ENCODE data around the gene ATG101. TPM values are rescaled to one million over a fixed set of nuclear protein-coding genes. Genes with fewer than 3 reads are reported as not detected.

Gene ATG101
- total RNA-seq, 1 experiment from 2014 or later, result 183 TPM

DNA sequence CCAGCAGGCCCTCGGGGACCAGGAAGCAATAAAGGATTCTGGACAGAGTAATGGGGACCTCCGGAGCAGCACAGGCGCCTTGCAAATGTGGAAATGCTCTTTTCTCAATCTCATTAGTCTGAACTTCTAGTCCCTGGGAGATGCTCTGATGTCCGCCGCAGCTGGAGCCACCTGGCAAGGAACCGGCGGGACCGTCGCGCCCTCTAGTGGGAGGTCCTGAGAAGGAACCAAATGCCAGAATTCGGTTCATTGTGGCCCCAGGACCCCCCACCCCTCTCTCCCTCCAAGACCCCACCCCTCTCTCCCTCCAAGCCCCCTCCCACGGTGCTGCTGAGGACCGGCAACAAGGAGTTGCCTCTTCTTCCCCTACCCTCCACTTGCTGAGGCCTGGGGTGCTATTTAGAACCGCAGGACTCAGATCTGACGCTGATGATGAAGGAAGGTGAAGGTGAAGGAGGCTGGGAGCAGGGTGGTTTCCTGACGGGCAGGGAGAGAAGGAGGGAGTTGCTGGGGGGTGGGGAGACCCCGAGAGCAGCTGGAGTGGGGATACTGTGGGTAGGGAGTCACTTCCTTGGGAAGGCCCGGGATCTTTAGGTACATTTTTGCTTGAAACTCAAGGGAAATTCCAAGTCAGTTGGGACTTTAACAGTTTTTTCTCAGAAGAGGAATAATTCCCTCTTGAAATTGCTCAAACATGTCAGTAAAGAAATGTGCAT, 52.2 kb downstream of the ATG101 start:
- in situ Hi-C loops (cut with HindIII; ENCODE audit: low pct_unique_long_range_greater_than_20kb, low sequenced_read_pairs), result no loop called here
- DNase-seq (ENCODE audit: low read depth), result peak; percentile 55

DNA sequence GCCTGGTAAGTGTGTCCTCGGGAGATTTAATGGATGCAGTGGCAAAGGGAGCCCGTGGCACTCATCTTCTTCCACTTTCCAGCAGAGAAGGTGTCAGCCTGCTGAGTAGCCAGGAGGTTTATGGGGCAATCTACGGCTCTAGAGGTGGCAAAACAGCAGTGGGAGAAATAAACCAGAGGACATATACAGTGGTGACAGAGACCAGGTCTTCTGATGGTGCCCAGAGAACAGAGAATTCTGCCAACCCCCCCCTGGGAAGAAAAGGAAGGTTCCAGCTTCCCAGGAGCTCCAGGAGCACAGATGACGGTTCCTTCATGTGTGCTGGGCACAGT, 52.7 kb downstream of the ATG101 start:
- in situ Hi-C loops (cut with HindIII; ENCODE audit: low pct_unique_long_range_greater_than_20kb, low sequenced_read_pairs), result no loop called here
- DNase-seq (ENCODE audit: low read depth), result no peak

DNA sequence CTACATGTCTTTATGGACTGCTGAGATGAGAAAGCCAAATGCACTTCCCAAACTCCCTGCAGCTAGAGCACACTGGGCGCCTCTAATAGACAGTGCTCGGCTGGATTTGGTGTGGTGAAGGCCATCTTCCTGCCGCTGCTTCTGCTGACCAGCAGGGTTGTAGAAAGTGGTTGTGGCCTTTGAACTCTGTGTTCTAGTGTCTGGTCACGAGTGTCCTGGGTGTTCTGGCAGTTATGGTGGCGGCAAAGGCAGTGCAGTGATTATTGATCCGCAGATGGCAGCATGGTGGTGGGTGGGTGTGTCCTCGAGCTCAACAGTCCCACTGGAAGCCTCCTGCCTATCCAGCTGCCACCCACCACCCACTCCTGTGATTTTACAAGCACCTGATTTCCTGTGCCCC, 53.1 kb downstream of the ATG101 start:
- in situ Hi-C loops (cut with HindIII; ENCODE audit: low pct_unique_long_range_greater_than_20kb, low sequenced_read_pairs), result no loop called here
- DNase-seq (ENCODE audit: low read depth), result no peak

DNA sequence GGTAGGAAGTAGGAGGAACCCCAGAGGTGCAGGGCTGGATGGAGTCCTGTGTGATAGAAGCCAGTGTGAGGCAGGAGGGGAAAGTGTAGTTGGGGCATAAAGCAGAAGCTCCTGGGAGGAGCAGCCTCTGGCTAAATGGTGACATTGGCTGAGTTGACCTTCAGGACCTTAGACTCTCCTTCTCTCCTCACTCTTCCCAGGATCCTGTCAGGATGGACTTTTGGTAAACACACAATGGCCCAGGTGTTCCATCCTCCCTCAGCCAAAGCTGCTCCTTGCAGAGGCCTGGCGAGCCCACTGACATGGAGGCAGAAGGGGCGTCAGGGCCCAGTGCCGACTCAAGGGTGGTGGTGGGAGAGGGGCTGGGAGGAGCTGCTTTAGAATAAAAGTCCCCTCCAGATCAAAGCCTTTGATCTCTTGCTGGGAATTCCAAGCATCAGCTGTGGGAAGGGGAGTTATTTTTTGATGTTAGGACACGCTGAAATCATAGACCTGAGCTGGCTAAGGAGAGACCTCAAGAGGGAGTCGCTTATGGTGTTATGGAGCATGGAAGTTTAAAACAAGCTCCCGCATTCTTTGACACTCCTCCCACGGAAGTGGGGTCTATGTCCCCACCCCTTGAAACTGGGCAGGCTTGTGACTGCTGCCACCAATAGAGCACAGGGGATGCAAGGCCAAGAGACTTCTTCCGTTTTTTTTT, 53.9 kb downstream of the ATG101 start:
- DNase-seq (ENCODE audit: low read depth), result no peak
- in situ Hi-C loops (cut with HindIII; ENCODE audit: low pct_unique_long_range_greater_than_20kb, low sequenced_read_pairs), result no loop called here

DNA sequence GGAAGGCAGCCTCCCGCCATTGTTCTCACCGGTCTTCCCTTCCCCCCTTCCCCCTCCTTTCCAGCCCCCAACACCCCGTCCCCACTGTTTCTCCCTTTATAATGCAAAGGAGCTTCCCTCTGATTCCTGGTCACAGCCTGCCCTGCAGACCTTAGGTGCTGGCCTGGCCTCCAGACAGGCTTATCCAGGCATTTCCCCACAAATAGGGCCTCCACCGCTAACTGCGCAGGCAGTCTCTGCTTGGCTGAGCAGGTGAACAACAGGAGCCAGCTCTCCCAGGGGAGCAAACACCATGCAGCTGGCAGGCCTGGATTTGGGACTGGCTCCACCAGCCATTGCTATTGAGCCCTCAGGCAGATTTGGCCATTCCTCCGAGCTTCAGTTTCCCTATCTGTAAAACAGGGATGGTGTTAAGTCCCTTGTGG, 55.7 kb downstream of the ATG101 start:
- DNase-seq (ENCODE audit: low read depth), result no peak
- in situ Hi-C loops (cut with HindIII; ENCODE audit: low pct_unique_long_range_greater_than_20kb, low sequenced_read_pairs), result no loop called here

DNA sequence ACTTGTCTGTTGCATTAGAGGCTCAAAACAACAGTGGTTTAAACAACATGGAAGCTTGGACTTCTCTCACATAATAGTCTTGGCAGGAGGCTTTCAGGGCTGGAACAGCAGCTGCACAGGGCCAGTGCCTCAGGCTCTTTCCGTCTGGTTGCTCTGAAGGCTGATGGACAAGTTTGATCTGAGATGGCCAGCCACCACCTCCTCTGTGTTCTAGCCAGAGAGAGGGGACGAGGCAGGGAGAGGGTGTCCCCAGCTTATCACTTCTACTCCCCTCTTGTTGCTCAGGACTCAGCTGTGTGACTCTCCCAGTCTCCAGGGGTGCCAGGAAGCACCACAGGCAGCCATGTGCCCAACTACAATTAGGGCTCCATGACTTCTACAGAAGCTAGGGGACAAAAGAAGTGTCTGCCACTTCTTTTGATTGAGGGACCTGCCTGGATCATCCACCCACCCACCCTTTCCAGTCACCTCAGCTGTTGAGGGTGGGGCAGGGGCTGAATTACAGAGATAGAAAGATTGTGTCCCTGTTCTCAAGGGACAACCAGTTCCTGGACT, 56.3 kb downstream of the ATG101 start:
- in situ Hi-C loops (cut with HindIII; ENCODE audit: low pct_unique_long_range_greater_than_20kb, low sequenced_read_pairs), result no loop called here
- DNase-seq (ENCODE audit: low read depth), result no peak

Other genes with a start within 250 kb of the ATG101 start
- gene FIGNL2, start 221.3 kb upstream of the ATG101 start, total RNA-seq (2014; rRNA removed; shearing (Covaris generic); ENCODE audit: low replicate concordance), result 0.84 and 1.7 TPM in 2 replicates
- not detected in 2 replicates for gene ANKRD33, start 181.9 kb upstream of the ATG101 start, total RNA-seq (2014; rRNA removed; shearing (Covaris generic); ENCODE audit: low replicate concordance)
- gene ACVRL1, start 162.5 kb upstream of the ATG101 start, total RNA-seq (2014; rRNA removed; shearing (Covaris generic); ENCODE audit: low replicate concordance), result 0.35 and 4.4 TPM in 2 replicates
- 10.5 and 14.2 TPM in 2 replicates for gene ACVR1B, start 118.3 kb upstream of the ATG101 start, total RNA-seq (2014; rRNA removed; shearing (Covaris generic); ENCODE audit: low replicate concordance)
- gene TAMALIN, start 63.0 kb upstream of the ATG101 start, total RNA-seq (2014; rRNA removed; shearing (Covaris generic); ENCODE audit: low replicate concordance), result not detected in 2 replicates
- gene NR4A1, start 18.5 kb upstream of the ATG101 start, total RNA-seq (2014; rRNA removed; shearing (Covaris generic); ENCODE audit: low replicate concordance), result 0.07 TPM in 1 of 2 replicates, not detected in the other
- not detected in 2 replicates for gene SMIM41, start 9.7 kb downstream of the ATG101 start, total RNA-seq (2014; rRNA removed; shearing (Covaris generic); ENCODE audit: low replicate concordance)
- 31.6 and 33.0 TPM in 2 replicates for gene KRT80, start 122.0 kb downstream of the ATG101 start, total RNA-seq (2014; rRNA removed; shearing (Covaris generic); ENCODE audit: low replicate concordance)
- gene KRT7, start 163.3 kb downstream of the ATG101 start, total RNA-seq (2014; rRNA removed; shearing (Covaris generic); ENCODE audit: low replicate concordance), result 122 and 152 TPM in 2 replicates
- 8.7 and 14.5 TPM in 2 replicates for gene KRT86, start 204.7 kb downstream of the ATG101 start, total RNA-seq (2014; rRNA removed; shearing (Covaris generic); ENCODE audit: low replicate concordance)
- gene KRT81, start 221.6 kb downstream of the ATG101 start, total RNA-seq (2014; rRNA removed; shearing (Covaris generic); ENCODE audit: low replicate concordance), result 3.3 TPM in 1 of 2 replicates, not detected in the other